K562 (cell line): ENCODE data around the gene AK5. TPM values are rescaled to one million over a fixed set of nuclear protein-coding genes. Genes with fewer than 3 reads are reported as not detected.

Source experiments
- BDP1 ChIP-seq: IDR thresholded peaks from 3 replicates; pipeline ENCODE4 v1.6.1; 2011; ENCODE audit not compliant: insufficient read length, insufficient read depth
- RFX1 ChIP-seq: fragments of 450-650 bp; IDR thresholded peaks from 2 replicates; pipeline ENCODE4 v1.6.1; 2016; ENCODE audit warnings: mild to moderate bottlenecking, moderate library complexity
- polyA plus RNA-seq, 8 experiments: library from polyadenylated mRNA; depleted of rRNA in 4 of 8; stranded (reverse) in 5 of 8; unstranded in 3 of 8; fragments of >200 nt; fragmentation: Nextera tagmentation in 2 of 8; fragmentation: Illumina TruSeq in 1 of 8; extraction: Ambion mirVana in 2 of 8; extraction: Trizol in 1 of 8; gene quantifications; 2 replicates each; pipeline versions ENCODE4 v1.2.1 to v1.2.3, GENCODE V29; 2011 to 2014; ENCODE audit warnings: inconsistent platforms in 1 of 8, missing spikeins in 1 of 8
- total RNA-seq, 7 experiments: library from RNA; depleted of rRNA in 6 of 7; stranded (reverse); fragments of >200 nt in 6 of 7; fragmentation: Illumina TruSeq in 2 of 7; extraction: Trizol in 2 of 7; gene quantifications; 2 replicates each; pipeline versions ENCODE4 v1.2.1 to v1.2.3, GENCODE V29; 2011 to 2021; ENCODE audit warnings: low replicate concordance in 1 of 7
- TF ChIP-seq, protein P1 (sequence below): fragments of 450-650 bp; IDR thresholded peaks from 2 replicates; pipeline ENCODE4 v1.6.1; 2016; ENCODE audit warnings: low read depth

AK5 gene
- total and polyA plus RNA-seq, 9 of the 15 experiments (the other 6 are each of a cell fraction or from before 2014, with no cell fraction given), result 0.06 TPM; not detected in 8

DNA sequence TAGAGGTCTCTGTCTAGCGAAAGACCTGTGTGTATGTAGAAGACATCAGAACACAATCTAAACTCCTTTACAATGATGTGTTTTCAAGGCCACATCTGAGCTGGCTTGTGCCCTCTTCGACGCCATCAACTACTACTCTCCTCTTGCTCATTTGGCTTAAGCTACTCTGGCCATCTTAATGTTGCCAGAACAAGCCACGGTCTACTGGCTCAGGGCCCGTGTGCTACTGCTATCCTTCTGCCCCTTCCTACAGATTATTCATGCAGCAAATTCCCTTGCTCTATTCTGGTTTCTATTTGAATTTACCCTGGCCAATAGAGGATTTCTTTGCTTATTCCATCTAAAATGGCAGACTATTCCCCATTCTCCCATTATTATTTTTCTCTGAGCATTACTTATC is 278.9 kb downstream of the AK5 start (continued):
- TF ChIP-seq, protein P1, sequence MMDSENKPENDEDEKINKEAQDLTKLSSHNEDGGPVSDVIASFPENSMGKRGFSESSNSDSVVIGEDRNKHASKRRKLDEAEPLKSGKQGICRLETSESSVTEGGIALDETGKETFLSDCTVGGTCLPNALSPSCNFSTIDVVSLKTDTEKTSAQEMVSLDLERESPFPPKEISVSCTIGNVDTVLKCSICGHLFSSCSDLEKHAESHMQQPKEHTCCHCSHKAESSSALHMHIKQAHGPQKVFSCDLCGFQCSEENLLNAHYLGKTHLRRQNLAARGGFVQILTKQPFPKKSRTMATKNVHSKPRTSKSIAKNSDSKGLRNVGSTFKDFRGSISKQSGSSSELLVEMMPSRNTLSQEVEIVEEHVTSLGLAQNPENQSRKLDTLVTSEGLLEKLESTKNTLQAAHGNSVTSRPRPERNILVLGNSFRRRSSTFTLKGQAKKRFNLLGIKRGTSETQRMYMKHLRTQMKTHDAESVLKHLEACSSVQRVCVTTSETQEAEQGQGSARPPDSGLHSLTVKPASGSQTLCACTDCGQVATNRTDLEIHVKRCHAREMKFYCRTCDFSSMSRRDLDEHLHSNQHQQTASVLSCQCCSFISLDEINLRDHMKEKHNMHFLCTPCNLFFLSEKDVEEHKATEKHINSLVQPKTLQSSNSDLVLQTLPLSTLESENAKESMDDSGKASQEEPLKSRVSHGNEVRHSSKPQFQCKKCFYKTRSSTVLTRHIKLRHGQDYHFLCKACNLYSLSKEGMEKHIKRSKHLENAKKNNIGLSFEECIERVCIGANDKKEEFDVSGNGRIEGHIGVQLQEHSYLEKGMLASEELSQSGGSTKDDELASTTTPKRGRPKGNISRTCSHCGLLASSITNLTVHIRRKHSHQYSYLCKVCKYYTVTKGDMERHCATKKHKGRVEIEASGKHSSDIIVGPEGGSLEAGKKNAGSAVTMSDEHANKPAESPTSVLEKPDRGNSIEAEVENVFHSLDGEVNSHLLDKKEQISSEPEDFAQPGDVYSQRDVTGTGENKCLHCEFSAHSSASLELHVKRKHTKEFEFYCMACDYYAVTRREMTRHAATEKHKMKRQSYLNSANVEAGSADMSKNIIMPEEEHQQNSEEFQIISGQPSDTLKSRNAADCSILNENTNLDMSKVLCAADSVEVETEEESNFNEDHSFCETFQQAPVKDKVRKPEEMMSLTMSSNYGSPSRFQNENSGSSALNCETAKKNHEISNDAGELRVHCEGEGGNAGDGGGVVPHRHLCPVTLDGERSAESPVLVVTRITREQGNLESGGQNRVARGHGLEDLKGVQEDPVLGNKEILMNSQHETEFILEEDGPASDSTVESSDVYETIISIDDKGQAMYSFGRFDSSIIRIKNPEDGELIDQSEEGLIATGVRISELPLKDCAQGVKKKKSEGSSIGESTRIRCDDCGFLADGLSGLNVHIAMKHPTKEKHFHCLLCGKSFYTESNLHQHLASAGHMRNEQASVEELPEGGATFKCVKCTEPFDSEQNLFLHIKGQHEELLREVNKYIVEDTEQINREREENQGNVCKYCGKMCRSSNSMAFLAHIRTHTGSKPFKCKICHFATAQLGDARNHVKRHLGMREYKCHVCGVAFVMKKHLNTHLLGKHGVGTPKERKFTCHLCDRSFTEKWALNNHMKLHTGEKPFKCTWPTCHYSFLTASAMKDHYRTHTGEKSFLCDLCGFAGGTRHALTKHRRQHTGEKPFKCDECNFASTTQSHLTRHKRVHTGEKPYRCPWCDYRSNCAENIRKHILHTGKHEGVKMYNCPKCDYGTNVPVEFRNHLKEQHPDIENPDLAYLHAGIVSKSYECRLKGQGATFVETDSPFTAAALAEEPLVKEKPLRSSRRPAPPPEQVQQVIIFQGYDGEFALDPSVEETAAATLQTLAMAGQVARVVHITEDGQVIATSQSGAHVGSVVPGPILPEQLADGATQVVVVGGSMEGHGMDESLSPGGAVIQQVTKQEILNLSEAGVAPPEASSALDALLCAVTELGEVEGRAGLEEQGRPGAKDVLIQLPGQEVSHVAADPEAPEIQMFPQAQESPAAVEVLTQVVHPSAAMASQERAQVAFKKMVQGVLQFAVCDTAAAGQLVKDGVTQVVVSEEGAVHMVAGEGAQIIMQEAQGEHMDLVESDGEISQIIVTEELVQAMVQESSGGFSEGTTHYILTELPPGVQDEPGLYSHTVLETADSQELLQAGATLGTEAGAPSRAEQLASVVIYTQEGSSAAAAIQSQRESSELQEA, result no peak
- TF ChIP-seq BDP1 (no peak), RFX1 (no peak)
